ENCODE measurements around the gene NAV1. TPM values are rescaled to one million over a fixed set of nuclear protein-coding genes. Genes with fewer than 3 reads are reported as not detected.

The NAV1 gene
- total RNA-seq, 1 experiment from 2014 or later = 2.9 TPM

GRCh38 chr1:201501144-201501543 is 37.8 kb upstream of the NAV1 start:
- H4K20me1 ChIP-seq (ENCODE audit: insufficient read depth, low read depth, low read length) = peaks cover 3% of the 10 kb centered on the region; the same call in 1 of the 2 replicates

GRCh38 chr1:201501812-201502510 is 37.0 kb upstream of the NAV1 start:
- Histone ChIP-seq H2AFZ (ENCODE audit: low read length) (no peak overlapping the region), H3K4me1 (ENCODE audit: low read length) (peaks cover 30% of the 10 kb centered on the region), H4K20me1 (ENCODE audit: insufficient read depth, low read depth, low read length) (peaks cover 3% of the 10 kb centered on the region; the same call in 1 of the 2 replicates), H3K9me3 (ENCODE audit: low read length) (no peaks in the 10 kb centered on the region), H3K9me2 (replicated peaks; ENCODE audit: insufficient read depth, low read length) (no peaks in the 10 kb centered on the region), H3K27ac (ENCODE audit: low read length) (no peak overlapping the region), H3K4me2 (ENCODE audit: low read depth, low read length, poor library complexity, severe bottlenecking) (no peak overlapping the region), H3K27me3 (ENCODE audit: low read length) (no peaks in the 10 kb centered on the region), H3K79me2 (ENCODE audit: low read length) (peaks cover 74% of the 10 kb centered on the region), H3K4me3 (ENCODE audit: low read length) (no peak overlapping the region), H3K9ac (ENCODE audit: low read length) (no peak overlapping the region), H3K36me3 (ENCODE audit: insufficient read depth, low read length) (no peaks in the 10 kb centered on the region)
- no peak for DNase-seq

More at GRCh38 chr1:201501144-201501543, 37.8 kb upstream of the NAV1 start:
- Histone ChIP-seq H3K9me2 (replicated peaks; ENCODE audit: insufficient read depth, low read length) (no peaks in the 10 kb centered on the region), H3K27ac (ENCODE audit: low read length) (no peak overlapping the region), H3K4me2 (ENCODE audit: low read depth, low read length, poor library complexity, severe bottlenecking) (no peak overlapping the region), H3K4me1 (ENCODE audit: low read length) (peaks cover 27% of the 10 kb centered on the region), H3K9me3 (ENCODE audit: low read length) (no peaks in the 10 kb centered on the region), H3K9ac (ENCODE audit: low read length) (no peak overlapping the region), H3K36me3 (ENCODE audit: insufficient read depth, low read length) (no peaks in the 10 kb centered on the region), H3K27me3 (ENCODE audit: low read length) (no peaks in the 10 kb centered on the region), H3K79me2 (ENCODE audit: low read length) (peaks cover 73% of the 10 kb centered on the region), H2AFZ (ENCODE audit: low read length) (no peak overlapping the region), H3K4me3 (ENCODE audit: low read length) (no peak overlapping the region)
- no peak for DNase-seq

- no peaks in the 10 kb centered on the region for H3K36me3 ChIP-seq (ENCODE audit: insufficient read depth, low read length)
- no peaks in the 10 kb centered on the region for H3K27me3 ChIP-seq (ENCODE audit: low read length)
- H3K4me2 ChIP-seq (ENCODE audit: low read depth, low read length, poor library complexity, severe bottlenecking) = no peak overlapping the region
- H3K79me2 ChIP-seq (ENCODE audit: low read length) = peaks cover 74% of the 10 kb centered on the region
- no peak overlapping the region for H3K9ac ChIP-seq (ENCODE audit: low read length)
- no peak overlapping the region for H3K4me3 ChIP-seq (ENCODE audit: low read length)
- H3K4me1 ChIP-seq (ENCODE audit: low read length) = peaks cover 35% of the 10 kb centered on the region
- no peaks in the 10 kb centered on the region for H3K9me3 ChIP-seq (ENCODE audit: low read length)
- H2AFZ ChIP-seq (ENCODE audit: low read length) = no peak overlapping the region
- no peak overlapping the region for H3K27ac ChIP-seq (ENCODE audit: low read length)
- no peak for DNase-seq
- peaks cover 3% of the 10 kb centered on the region; the same call in 1 of the 2 replicates for H4K20me1 ChIP-seq (ENCODE audit: insufficient read depth, low read depth, low read length)
- no peaks in the 10 kb centered on the region for H3K9me2 ChIP-seq (replicated peaks; ENCODE audit: insufficient read depth, low read length)
Measured at GRCh38 chr1:201502511-201502857, 36.4 kb upstream of the NAV1 start.

GRCh38 chr1:201503397-201504176 is 35.3 kb upstream of the NAV1 start:
- Histone ChIP-seq H3K4me2 (ENCODE audit: low read depth, low read length, poor library complexity, severe bottlenecking) (no peak overlapping the region), H3K9ac (ENCODE audit: low read length) (no peak overlapping the region), H3K4me3 (ENCODE audit: low read length) (no peak overlapping the region), H2AFZ (ENCODE audit: low read length) (no peak overlapping the region), H3K9me3 (ENCODE audit: low read length) (no peaks in the 10 kb centered on the region), H3K27me3 (ENCODE audit: low read length) (no peaks in the 10 kb centered on the region), H4K20me1 (ENCODE audit: insufficient read depth, low read depth, low read length) (peaks cover 3% of the 10 kb centered on the region; the same call in 1 of the 2 replicates), H3K9me2 (replicated peaks; ENCODE audit: insufficient read depth, low read length) (no peaks in the 10 kb centered on the region), H3K27ac (ENCODE audit: low read length) (no peak overlapping the region), H3K4me1 (ENCODE audit: low read length) (peaks cover 41% of the 10 kb centered on the region), H3K36me3 (ENCODE audit: insufficient read depth, low read length) (no peaks in the 10 kb centered on the region), H3K79me2 (ENCODE audit: low read length) (peaks cover 69% of the 10 kb centered on the region)
- no peak for DNase-seq

GRCh38 chr1:201504179-201504631 is 34.7 kb upstream of the NAV1 start:
- Histone ChIP-seq H2AFZ (ENCODE audit: low read length) (no peak overlapping the region), H3K9me2 (replicated peaks; ENCODE audit: insufficient read depth, low read length) (no peaks in the 10 kb centered on the region), H4K20me1 (ENCODE audit: insufficient read depth, low read depth, low read length) (peaks cover 3% of the 10 kb centered on the region; the same call in 1 of the 2 replicates), H3K27me3 (ENCODE audit: low read length) (no peaks in the 10 kb centered on the region), H3K4me3 (ENCODE audit: low read length) (no peak overlapping the region), H3K4me1 (ENCODE audit: low read length) (peaks cover 43% of the 10 kb centered on the region), H3K79me2 (ENCODE audit: low read length) (peaks cover 63% of the 10 kb centered on the region), H3K9me3 (ENCODE audit: low read length) (no peaks in the 10 kb centered on the region), H3K4me2 (ENCODE audit: low read depth, low read length, poor library complexity, severe bottlenecking) (peak overlapping the region; percentile 97), H3K27ac (ENCODE audit: low read length) (no peak overlapping the region), H3K36me3 (ENCODE audit: insufficient read depth, low read length) (no peaks in the 10 kb centered on the region), H3K9ac (ENCODE audit: low read length) (no peak overlapping the region)
- no peak for DNase-seq

GRCh38 chr1:201504799-201505502 is 34.0 kb upstream of the NAV1 start:
- Histone ChIP-seq H3K4me2 (ENCODE audit: low read depth, low read length, poor library complexity, severe bottlenecking) (peak overlapping the region; percentile 97), H2AFZ (ENCODE audit: low read length) (no peak overlapping the region), H3K4me3 (ENCODE audit: low read length) (peak overlapping the region; percentile 88), H3K9ac (ENCODE audit: low read length) (peak overlapping the region; percentile 88), H3K27me3 (ENCODE audit: low read length) (no peaks in the 10 kb centered on the region), H4K20me1 (ENCODE audit: insufficient read depth, low read depth, low read length) (peaks cover under 1% of the 10 kb centered on the region; the same call in 1 of the 2 replicates), H3K79me2 (ENCODE audit: low read length) (peaks cover 60% of the 10 kb centered on the region), H3K27ac (ENCODE audit: low read length) (peak overlapping the region; percentile 69), H3K9me2 (replicated peaks; ENCODE audit: insufficient read depth, low read length) (no peaks in the 10 kb centered on the region), H3K9me3 (ENCODE audit: low read length) (no peaks in the 10 kb centered on the region), H3K36me3 (ENCODE audit: insufficient read depth, low read length) (no peaks in the 10 kb centered on the region), H3K4me1 (ENCODE audit: low read length) (peaks cover 51% of the 10 kb centered on the region)
- no peak for DNase-seq

GRCh38 chr1:201505503-201505890 is 33.4 kb upstream of the NAV1 start:
- peak overlapping the region; percentile 69 for H3K27ac ChIP-seq (ENCODE audit: low read length)
- peak overlapping the region; percentile 88 for H3K4me3 ChIP-seq (ENCODE audit: low read length)
- H3K4me1 ChIP-seq (ENCODE audit: low read length) = peaks cover 56% of the 10 kb centered on the region

GRCh38 chr1:201506092-201506491 is 32.8 kb upstream of the NAV1 start:
- peaks cover 49% of the 10 kb centered on the region for H3K79me2 ChIP-seq (ENCODE audit: low read length)
- H3K4me1 ChIP-seq (ENCODE audit: low read length) = peaks cover 62% of the 10 kb centered on the region
- H3K4me2 ChIP-seq (ENCODE audit: low read depth, low read length, poor library complexity, severe bottlenecking) = peak overlapping the region; percentile 97
- H3K9me3 ChIP-seq (ENCODE audit: low read length) = no peaks in the 10 kb centered on the region
- no peaks in the 10 kb centered on the region for H3K36me3 ChIP-seq (ENCODE audit: insufficient read depth, low read length)
- peak overlapping the region; percentile 88 for H3K9ac ChIP-seq (ENCODE audit: low read length)
- H3K9me2 ChIP-seq (replicated peaks; ENCODE audit: insufficient read depth, low read length) = no peaks in the 10 kb centered on the region
- H4K20me1 ChIP-seq (ENCODE audit: insufficient read depth, low read depth, low read length) = no peaks in the 10 kb centered on the region; the same call in 1 of the 2 replicates
- no peak for DNase-seq
- H3K4me3 ChIP-seq (ENCODE audit: low read length) = peak overlapping the region; percentile 88
- H2AFZ ChIP-seq (ENCODE audit: low read length) = no peak overlapping the region
- H3K27me3 ChIP-seq (ENCODE audit: low read length) = no peaks in the 10 kb centered on the region
- peak overlapping the region; percentile 69 for H3K27ac ChIP-seq (ENCODE audit: low read length)

More at GRCh38 chr1:201505503-201505890, 33.4 kb upstream of the NAV1 start:
- H3K27me3 ChIP-seq (ENCODE audit: low read length) = no peaks in the 10 kb centered on the region
- DNase-seq = no peak
- no peaks in the 10 kb centered on the region; the same call in 1 of the 2 replicates for H4K20me1 ChIP-seq (ENCODE audit: insufficient read depth, low read depth, low read length)
- peaks cover 54% of the 10 kb centered on the region for H3K79me2 ChIP-seq (ENCODE audit: low read length)
- H3K9ac ChIP-seq (ENCODE audit: low read length) = peak overlapping the region; percentile 88
- no peaks in the 10 kb centered on the region for H3K36me3 ChIP-seq (ENCODE audit: insufficient read depth, low read length)
- H3K9me3 ChIP-seq (ENCODE audit: low read length) = no peaks in the 10 kb centered on the region
- H3K9me2 ChIP-seq (replicated peaks; ENCODE audit: insufficient read depth, low read length) = no peaks in the 10 kb centered on the region
- no peak overlapping the region for H2AFZ ChIP-seq (ENCODE audit: low read length)
- H3K4me2 ChIP-seq (ENCODE audit: low read depth, low read length, poor library complexity, severe bottlenecking) = peak overlapping the region; percentile 97

Measured in Karpas-422 (cell line).